Measurements from ENCODE around the gene KBTBD12.
"Not testable (repeated sequence)": the region's sequence is repeated elsewhere in the genome, so short reads cannot be mapped to it uniquely, and the experiment has no call there.

The KBTBD12 gene

GRCh38 chr3:127903611-127904375, 11.2 kb upstream of the KBTBD12 start:
- no peak for DNase-seq (ENCODE audit: low read depth in 2 of 2)

DNA sequence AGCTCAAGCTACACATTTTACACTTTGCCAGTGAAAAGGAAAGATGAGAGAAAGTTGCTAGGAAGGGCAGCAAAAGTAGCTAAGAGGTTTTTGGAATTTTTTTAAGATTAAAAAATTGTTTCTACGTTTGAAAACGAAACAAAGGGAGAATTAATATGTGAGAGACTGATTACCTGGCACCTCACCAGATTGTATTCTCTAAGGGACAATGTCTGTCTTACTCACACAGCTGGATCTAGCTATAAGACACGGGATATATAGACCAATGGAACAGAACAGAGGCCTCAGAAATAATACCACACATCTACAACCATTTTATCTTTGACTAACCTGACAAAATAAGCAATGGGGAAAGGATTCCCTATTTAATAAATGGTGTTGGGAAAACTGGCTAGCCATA, 9.5 kb upstream of the KBTBD12 start:
- DNase-seq (ENCODE audit: low read depth in 2 of 2), result no peak

GRCh38 chr3:127906653-127907052, 8.4 kb upstream of the KBTBD12 start:
- DNase-seq (ENCODE audit: low read depth in 2 of 2), result not testable (repeated sequence)

GRCh38 chr3:127908202-127908601, 6.8 kb upstream of the KBTBD12 start:
- no peak for DNase-seq (ENCODE audit: low read depth in 2 of 2)

DNA sequence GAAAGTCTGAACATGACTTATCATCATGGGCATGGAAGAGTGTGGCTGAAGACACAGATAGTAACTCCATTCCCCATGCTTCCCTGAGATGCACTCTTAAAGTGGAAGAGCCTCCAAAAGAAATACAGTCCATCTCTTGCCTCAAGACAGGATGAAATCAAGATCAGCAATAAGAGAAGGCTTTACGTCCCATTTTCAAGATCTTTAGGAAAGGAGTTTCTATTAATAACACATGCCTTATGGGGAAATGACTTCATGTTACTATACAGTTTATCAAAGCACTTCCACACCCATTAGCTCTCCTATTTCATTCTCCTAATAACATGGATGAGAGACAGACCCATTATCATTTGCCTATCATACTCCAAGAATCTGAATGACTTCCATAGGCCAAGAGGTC, 6.1 kb upstream of the KBTBD12 start:
- no peak for DNase-seq (ENCODE audit: low read depth in 2 of 2)

- no peak for DNase-seq (ENCODE audit: low read depth in 2 of 2)
These were observed 5.4 kb upstream of the KBTBD12 start for GRCh38 chr3:127909646-127910045.

GRCh38 chr3:127911421-127911931, 3.6 kb upstream of the KBTBD12 start:
- DNase-seq (ENCODE audit: low read depth in 2 of 2), result no peak

DNA sequence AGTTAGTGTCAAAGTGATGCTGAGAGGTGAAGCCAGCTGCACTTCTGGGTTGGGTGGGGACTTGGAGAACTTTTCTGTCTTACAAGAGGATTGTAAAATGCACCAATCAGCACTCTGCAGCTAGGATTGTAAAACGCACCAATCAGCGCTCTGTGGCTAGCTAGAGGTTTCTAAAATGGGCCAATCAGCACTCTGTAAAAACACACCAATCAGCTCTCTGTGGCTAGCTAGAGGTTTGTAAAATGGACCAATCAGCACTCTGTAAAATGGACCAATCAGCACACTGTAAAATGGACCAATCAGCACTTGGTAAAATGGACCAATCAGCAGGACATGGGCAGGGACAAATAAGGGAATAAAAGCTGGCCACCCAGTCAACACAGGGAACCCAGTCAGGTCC, 1.2 kb upstream of the KBTBD12 start:
- not testable (repeated sequence) for DNase-seq (ENCODE audit: low read depth in 2 of 2)

DNA sequence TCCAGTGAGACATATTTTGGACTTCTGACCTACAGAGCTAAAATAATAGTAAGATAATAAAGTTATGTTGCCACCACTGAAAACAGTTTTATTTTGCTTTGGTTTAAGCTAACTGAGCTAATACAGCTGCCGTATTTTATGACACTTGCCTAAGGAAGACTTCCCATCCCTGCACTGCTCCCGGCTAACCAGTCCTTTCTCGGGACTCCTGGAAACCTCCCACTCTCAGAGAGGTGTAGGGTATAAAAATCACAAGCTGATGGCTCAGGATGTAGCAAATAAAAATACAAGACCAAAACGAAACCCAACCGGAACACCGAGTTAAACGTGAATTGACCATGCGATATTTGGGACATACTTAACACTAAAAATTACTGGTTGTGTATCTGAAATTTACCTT, 448 bp upstream of the KBTBD12 start:
- DNase-seq (ENCODE audit: low read depth in 2 of 2), result no peak

DNA sequence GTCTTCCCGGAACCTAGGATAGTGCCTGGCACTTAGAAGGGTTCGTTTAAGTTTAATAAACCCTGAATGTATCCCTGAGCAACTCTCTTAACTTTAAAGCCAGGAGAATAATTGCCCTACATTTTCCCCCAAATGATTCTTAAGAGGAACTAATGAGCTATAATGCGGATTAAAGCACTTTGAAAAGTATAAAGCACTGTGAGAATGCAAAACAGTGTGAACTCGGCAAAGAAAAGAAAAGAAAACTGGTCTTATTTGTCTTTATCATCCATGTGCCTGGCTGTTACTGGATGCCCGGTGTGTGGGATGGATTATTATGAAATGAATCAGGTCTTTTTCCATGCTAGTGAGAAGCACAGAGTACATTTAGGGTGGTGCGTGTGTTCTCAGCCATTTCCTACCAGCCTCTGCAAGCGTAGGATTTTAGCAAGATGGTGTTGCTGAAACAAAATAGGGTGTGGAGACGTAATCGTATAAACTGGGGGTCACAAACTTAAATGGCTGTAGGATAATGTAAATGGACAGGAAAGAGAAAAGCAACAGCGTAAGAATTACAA, 983 bp downstream of the KBTBD12 start:
- no peak for DNase-seq (ENCODE audit: low read depth in 2 of 2)

GRCh38 chr3:127920738-127921137, 5.7 kb downstream of the KBTBD12 start:
- no peak for DNase-seq (ENCODE audit: low read depth in 2 of 2)

- DNase-seq (ENCODE audit: low read depth in 2 of 2), result no peak
These were observed 8.6 kb downstream of the KBTBD12 start for GRCh38 chr3:127923611-127924010.

GRCh38 chr3:127925384-127925783, 10.4 kb downstream of the KBTBD12 start:
- DNase-seq (ENCODE audit: low read depth in 2 of 2), result no peak

DNA sequence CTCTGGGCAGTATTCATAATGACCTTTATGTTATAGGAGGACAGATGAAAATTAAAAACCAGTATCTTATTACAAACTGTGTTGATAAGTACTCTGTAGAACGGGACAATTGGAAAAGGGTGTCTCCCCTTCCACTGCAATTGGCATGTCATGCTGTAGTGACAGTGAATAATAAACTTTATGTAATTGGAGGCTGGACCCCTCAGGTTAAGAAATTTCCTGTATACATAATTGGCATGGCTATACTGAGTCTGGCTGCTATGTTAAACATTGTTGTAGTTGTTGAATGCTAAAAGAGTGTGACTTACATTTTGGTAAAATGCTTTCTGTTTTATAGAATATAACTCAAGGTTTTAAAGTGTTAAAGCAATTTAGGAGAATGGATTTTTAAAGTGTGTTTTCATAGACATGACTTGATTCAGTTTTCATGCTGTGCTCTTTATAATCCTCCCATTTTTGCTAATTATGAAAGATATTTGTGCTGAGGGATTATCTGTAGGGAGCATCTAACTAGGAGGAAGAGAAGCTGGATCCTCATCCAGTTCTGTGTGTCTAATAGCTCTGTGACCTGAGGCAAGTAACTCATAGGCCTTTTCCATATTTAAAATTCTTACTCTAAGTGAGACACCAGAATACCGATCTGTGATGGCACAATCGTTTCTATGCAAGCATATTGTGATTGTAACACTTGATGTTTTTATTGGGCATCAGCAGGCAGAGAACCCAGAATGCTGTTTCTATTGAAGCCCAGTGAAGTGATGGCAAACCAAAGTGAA, 13.0 kb downstream of the KBTBD12 start:
- DNase-seq (ENCODE audit: low read depth in 2 of 2), result no peak

DNA sequence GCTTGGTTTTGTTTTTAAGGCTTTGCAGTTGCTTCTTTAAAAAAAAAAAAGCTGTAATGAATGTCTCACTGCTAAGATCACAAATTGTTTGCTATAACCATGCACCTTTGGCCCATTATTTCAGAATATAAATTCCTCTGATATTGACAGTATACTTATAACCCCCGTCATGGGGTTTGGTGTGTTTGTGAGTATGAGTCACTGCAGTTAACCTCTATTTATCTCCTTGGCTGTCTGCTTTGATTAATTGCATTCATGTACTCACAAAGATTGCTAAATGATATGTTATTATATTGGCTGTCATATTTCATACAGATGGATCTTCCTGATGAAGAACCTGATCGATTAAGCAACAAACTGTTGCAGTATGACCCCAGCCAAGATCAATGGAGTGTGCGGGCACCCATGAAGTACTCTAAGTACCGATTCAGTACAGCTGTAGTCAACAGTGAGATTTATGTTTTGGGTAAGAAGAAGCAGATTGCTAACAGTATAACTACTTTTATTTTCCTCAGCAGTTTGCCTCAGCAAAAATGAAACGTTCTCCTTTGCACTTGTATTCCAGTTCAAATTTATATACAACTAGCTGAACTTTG, 14.9 kb downstream of the KBTBD12 start:
- DNase-seq (ENCODE audit: low read depth in 2 of 2), result no peak

DNA sequence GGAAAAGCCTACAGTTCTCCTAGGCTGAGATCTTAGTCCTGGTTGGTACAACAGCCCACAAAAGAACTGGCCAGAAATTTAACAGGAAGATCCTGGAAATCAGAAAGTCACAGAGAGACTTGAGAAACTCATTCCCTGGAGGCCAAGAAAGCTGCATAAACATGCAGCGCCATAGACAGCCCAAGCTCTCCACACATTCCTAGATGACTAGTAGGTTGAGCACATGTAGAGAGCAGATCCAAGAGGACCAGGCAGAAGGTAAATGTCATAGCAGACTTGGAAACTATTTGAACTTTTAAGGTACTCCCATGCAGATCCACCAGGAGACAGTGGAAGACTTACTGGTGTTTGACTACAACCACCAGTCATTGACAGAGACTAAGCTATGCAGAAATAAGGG, 18.4 kb downstream of the KBTBD12 start:
- DNase-seq (ENCODE audit: low read depth in 2 of 2), result no peak

GRCh38 chr3:127938800-127939199, 23.8 kb downstream of the KBTBD12 start:
- DNase-seq (ENCODE audit: low read depth in 2 of 2), result no peak

GRCh38 chr3:127940116-127940515, 25.1 kb downstream of the KBTBD12 start:
- no peak for DNase-seq (ENCODE audit: low read depth in 2 of 2)

DNA sequence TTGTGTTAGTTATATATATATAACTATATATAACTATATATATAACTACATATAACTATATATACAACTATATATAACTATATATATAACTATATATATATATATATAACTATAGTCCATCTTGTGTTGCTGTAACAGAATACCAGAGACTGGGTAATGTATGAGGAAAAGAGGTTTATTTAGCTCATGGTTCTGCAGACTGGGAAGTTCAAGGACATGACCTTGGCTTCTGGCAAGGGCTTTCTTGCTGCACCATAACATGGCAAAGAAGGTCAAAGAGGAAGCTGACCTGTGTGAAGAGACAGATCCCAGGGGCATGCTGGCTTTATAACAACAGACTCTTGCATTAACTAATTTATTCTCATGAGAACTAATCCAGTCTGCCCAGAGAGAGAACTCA, 27.6 kb downstream of the KBTBD12 start:
- no peak for DNase-seq (ENCODE audit: low read depth in 2 of 2)

DNA sequence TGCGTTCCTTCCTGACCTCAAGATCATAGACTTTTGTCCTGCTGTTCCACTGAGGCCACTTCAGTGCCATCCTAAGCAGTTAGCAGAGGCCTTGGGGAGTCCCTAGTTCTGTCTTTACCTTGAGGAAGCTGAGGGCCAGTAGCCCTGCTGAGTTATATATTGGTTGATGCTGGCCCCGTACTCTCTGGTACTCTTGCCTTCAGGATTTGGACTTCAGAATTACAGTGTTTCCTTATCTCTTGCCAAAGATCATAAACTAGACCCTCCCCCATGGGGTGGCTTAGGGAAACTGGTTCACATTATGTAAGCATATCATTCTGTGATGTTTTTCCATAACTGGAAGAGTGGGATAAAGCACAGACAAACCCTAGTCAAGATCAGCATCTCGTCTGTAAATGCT, 33.2 kb downstream of the KBTBD12 start:
- DNase-seq (ENCODE audit: low read depth in 2 of 2), result no peak

DNA sequence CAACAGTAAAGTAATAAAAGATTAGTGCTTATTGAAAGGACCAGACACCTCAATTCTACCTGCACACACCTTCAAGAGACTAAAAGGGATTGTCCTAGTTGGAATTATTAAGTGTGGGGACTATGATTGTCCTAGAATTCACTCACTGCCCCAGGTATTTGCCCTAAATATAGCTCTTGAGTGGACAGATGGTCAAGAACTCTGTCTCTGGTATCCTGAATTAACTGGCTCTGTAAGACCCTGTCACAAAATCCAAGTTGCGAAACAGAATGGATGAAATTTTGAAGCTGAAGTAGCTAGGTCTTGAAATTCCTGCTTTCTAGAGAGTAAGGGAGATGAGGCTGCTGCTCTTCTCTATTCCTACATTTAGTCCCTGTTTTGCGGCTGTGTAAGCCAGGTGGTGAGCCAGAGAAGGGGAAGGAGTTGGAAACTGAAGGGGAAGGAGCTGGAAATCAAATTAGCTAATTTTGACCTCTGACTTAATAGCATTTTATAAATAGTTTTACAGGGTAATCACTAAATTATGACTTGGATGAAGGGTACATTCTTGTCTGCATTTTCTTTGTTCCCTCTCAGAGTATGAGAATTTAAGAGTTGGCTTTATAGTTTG, 34.5 kb downstream of the KBTBD12 start:
- no peak for DNase-seq (ENCODE audit: low read depth in 2 of 2)

DNA sequence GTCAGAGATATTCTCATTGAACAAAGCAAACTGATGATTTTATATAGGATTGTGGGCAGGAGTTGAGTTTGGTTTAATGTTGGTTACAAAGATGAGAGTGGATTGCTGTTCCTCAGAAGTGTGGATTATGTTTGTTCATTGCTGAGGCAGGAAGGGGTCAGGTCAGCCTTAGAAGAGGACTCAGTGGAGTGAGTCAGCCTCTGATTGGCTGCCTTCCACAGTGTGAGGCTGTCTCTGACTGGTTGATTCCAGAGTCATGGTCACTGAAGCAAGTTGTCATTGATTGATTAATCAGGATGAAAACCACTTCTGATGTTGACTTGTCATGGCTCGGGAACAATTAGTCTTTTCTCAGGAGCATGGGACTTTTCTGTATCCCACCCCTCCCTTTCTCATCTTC, 36.2 kb downstream of the KBTBD12 start:
- DNase-seq (ENCODE audit: low read depth in 2 of 2), result no peak

All from stimulated activated CD8-positive, alpha-beta memory T cell treated with anti-CD3 and anti-CD28 coated beads, Interleukin-2, amount 100 ng/mL, for 1 hour (primary cell).